Measurements from ENCODE around the gene THADA. TPM values are rescaled to one million over a fixed set of nuclear protein-coding genes. Genes with fewer than 3 reads are reported as not detected.

The THADA gene
- total RNA-seq, 1 donor from 2014 or later: 29.3 TPM

GRCh38 chr2:43363120-43363519, 232.7 kb downstream of the THADA start:
- Mint-ChIP-seq H3K4me1 (peaks cover 3% of the 10 kb centered on the region), H3K27ac (no peak overlapping the region), H3K27me3 (ENCODE audit: insufficient read depth, low read depth) (no peaks in the 10 kb centered on the region), H3K4me3 (no peak overlapping the region), H3K36me3 (no peaks in the 10 kb centered on the region), H3K9me3 (no peaks in the 10 kb centered on the region)
- H3K4me3 ChIP-seq: no peak overlapping the region
- no peaks in the 10 kb centered on the region for H3K27me3 ChIP-seq
- H3F3A ChIP-seq (ENCODE audit: low read depth): no peaks in the 10 kb centered on the region
- H3K36me3 ChIP-seq: no peaks in the 10 kb centered on the region
- no peak for DNase-seq (ENCODE audit: low spot score)
- H4K20me1 ChIP-seq (ENCODE audit: low read depth): no peaks in the 10 kb centered on the region
- no peak overlapping the region for H2AFZ ChIP-seq (replicated peaks)
- TF ChIP-seq EZH2 (IDR thresholded peaks at IDR 0.05): no peak
- no peak for TF ChIP-seq EZH2phosphoT487 (IDR thresholded peaks at IDR 0.05)
- TF ChIP-seq, protein P1, sequence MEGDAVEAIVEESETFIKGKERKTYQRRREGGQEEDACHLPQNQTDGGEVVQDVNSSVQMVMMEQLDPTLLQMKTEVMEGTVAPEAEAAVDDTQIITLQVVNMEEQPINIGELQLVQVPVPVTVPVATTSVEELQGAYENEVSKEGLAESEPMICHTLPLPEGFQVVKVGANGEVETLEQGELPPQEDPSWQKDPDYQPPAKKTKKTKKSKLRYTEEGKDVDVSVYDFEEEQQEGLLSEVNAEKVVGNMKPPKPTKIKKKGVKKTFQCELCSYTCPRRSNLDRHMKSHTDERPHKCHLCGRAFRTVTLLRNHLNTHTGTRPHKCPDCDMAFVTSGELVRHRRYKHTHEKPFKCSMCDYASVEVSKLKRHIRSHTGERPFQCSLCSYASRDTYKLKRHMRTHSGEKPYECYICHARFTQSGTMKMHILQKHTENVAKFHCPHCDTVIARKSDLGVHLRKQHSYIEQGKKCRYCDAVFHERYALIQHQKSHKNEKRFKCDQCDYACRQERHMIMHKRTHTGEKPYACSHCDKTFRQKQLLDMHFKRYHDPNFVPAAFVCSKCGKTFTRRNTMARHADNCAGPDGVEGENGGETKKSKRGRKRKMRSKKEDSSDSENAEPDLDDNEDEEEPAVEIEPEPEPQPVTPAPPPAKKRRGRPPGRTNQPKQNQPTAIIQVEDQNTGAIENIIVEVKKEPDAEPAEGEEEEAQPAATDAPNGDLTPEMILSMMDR (IDR thresholded peaks at IDR 0.05): no peak
- H3K4me1 ChIP-seq: no peaks in the 10 kb centered on the region
- H3K9me3 ChIP-seq (ENCODE audit: low read depth): no peaks in the 10 kb centered on the region
- H3K9ac ChIP-seq: no peak overlapping the region
- H3K79me2 ChIP-seq (ENCODE audit: low read depth): no peaks in the 10 kb centered on the region
- no peak overlapping the region for H3K27ac ChIP-seq
- H3K4me2 ChIP-seq: no peak overlapping the region

DNA sequence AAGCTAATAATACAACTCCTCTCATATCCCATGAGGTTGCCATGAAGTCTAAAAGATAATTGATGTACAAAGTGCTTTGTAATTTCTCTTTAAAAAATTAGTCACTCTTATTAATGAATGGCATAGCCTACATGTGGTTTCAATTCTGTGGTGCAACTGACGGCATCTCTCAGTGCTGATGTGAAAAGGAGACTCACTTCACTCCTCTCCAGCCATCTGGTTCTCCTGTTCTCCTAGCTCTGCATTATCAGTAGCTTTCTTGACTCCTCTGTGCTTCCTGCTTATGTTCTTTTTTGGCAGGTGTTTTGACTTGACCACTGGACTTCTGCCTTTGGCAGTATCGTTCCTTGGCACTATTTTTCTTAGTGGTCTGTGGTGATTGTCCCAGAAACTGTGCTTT, 234.6 kb downstream of the THADA start:
- Mint-ChIP-seq H3K36me3 (no peaks in the 10 kb centered on the region), H3K9me3 (no peaks in the 10 kb centered on the region), H3K27ac (no peak overlapping the region), H3K27me3 (ENCODE audit: insufficient read depth, low read depth) (no peaks in the 10 kb centered on the region), H3K4me1 (peaks cover 3% of the 10 kb centered on the region), H3K4me3 (no peak overlapping the region)
- Histone ChIP-seq H3K9me3 (ENCODE audit: low read depth) (no peaks in the 10 kb centered on the region), H3K79me2 (ENCODE audit: low read depth) (no peaks in the 10 kb centered on the region), H3K27ac (no peak overlapping the region), H3F3A (ENCODE audit: low read depth) (no peaks in the 10 kb centered on the region), H3K36me3 (no peaks in the 10 kb centered on the region), H3K4me3 (no peak overlapping the region), H3K27me3 (no peaks in the 10 kb centered on the region), H4K20me1 (ENCODE audit: low read depth) (no peaks in the 10 kb centered on the region), H3K4me2 (no peak overlapping the region), H3K4me1 (no peaks in the 10 kb centered on the region), H2AFZ (replicated peaks) (no peak overlapping the region), H3K9ac (no peak overlapping the region)
- TF ChIP-seq, protein P1 (IDR thresholded peaks at IDR 0.05): no peak
- no peak for TF ChIP-seq EZH2 (IDR thresholded peaks at IDR 0.05)
- TF ChIP-seq EZH2phosphoT487 (IDR thresholded peaks at IDR 0.05): no peak
- DNase-seq (ENCODE audit: low spot score): no peak

DNA sequence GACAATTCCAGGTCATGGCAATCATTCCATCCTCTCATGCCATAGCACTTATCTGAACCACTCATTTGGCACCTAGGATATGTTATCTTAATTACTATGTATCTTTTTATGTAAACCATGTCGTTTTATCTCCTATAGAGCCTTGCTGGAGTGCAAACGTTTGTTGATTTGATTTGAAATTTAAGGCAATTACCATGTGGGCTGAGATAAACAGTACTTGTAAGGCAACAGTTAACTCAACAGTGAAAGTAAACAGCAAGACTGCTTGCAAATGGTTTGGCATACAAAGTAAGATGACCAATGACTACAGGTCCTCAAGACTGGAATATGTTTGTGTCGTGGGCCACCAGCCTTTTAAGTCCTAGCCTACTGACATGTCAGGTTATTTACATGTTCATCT, 235.7 kb downstream of the THADA start:
- Histone ChIP-seq H3K9ac (no peak overlapping the region), H3K27ac (no peak overlapping the region), H4K20me1 (ENCODE audit: low read depth) (no peaks in the 10 kb centered on the region), H3K4me3 (no peak overlapping the region), H3K4me1 (no peaks in the 10 kb centered on the region), H3K4me2 (no peak overlapping the region), H2AFZ (replicated peaks) (no peak overlapping the region), H3K36me3 (no peaks in the 10 kb centered on the region), H3K27me3 (no peaks in the 10 kb centered on the region), H3K79me2 (ENCODE audit: low read depth) (no peaks in the 10 kb centered on the region), H3K9me3 (ENCODE audit: low read depth) (no peaks in the 10 kb centered on the region), H3F3A (ENCODE audit: low read depth) (no peaks in the 10 kb centered on the region)
- H3K27me3 Mint-ChIP-seq (ENCODE audit: insufficient read depth, low read depth): no peaks in the 10 kb centered on the region
- no peaks in the 10 kb centered on the region for H3K9me3 Mint-ChIP-seq
- DNase-seq (ENCODE audit: low spot score): no peak
- H3K4me1 Mint-ChIP-seq: no peaks in the 10 kb centered on the region
- H3K4me3 Mint-ChIP-seq: no peak overlapping the region
- TF ChIP-seq EZH2phosphoT487 (IDR thresholded peaks at IDR 0.05) (no peak), EZH2 (IDR thresholded peaks at IDR 0.05) (no peak)
- TF ChIP-seq, protein P1 (IDR thresholded peaks at IDR 0.05): no peak
- H3K27ac Mint-ChIP-seq: no peak overlapping the region
- H3K36me3 Mint-ChIP-seq: no peaks in the 10 kb centered on the region

Measured in neural progenitor cell (in vitro differentiated cells).